ENCODE data around the gene CAD. TPM values are rescaled to one million over a fixed set of nuclear protein-coding genes. Genes with fewer than 3 reads are reported as not detected.

CAD gene
- total and polyA plus RNA-seq, 9 of the 15 experiments (the other 6 are each of a cell fraction or from before 2014, with no cell fraction given) = 7.5 to 126 (median 33.7) TPM

GRCh38 chr2:27211241-27211942, 5.8 kb upstream of the CAD start (continued):
- TF ChIP-seq, protein P1, sequence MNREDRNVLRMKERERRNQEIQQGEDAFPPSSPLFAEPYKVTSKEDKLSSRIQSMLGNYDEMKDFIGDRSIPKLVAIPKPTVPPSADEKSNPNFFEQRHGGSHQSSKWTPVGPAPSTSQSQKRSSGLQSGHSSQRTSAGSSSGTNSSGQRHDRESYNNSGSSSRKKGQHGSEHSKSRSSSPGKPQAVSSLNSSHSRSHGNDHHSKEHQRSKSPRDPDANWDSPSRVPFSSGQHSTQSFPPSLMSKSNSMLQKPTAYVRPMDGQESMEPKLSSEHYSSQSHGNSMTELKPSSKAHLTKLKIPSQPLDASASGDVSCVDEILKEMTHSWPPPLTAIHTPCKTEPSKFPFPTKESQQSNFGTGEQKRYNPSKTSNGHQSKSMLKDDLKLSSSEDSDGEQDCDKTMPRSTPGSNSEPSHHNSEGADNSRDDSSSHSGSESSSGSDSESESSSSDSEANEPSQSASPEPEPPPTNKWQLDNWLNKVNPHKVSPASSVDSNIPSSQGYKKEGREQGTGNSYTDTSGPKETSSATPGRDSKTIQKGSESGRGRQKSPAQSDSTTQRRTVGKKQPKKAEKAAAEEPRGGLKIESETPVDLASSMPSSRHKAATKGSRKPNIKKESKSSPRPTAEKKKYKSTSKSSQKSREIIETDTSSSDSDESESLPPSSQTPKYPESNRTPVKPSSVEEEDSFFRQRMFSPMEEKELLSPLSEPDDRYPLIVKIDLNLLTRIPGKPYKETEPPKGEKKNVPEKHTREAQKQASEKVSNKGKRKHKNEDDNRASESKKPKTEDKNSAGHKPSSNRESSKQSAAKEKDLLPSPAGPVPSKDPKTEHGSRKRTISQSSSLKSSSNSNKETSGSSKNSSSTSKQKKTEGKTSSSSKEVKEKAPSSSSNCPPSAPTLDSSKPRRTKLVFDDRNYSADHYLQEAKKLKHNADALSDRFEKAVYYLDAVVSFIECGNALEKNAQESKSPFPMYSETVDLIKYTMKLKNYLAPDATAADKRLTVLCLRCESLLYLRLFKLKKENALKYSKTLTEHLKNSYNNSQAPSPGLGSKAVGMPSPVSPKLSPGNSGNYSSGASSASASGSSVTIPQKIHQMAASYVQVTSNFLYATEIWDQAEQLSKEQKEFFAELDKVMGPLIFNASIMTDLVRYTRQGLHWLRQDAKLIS (CRISPR knock-in tag; IDR thresholded peaks at IDR 0.05) = peak; percentile 59; the same call in 1 of the 2 replicates
- TF ChIP-seq MNT (conservative IDR thresholded peaks at IDR 0.05) (0 out of 4 replicates have a peak, but pooled peaks of 1 of the 2 experiments have one; percentile 35), CAMTA2 (CRISPR knock-in tag; conservative IDR thresholded peaks at IDR 0.05) (no peak), SIN3A (IDR thresholded peaks at IDR 0.05; ENCODE audit: borderline replicate concordance in 2 of 2, control insufficient read depth in 1 of 2, low read depth in 2 of 2, low read length in 2 of 2) (peak; percentile 16 to 93; a peak in 2 of 4 replicates), FOXP1 (CRISPR knock-in tag; IDR thresholded peaks at IDR 0.05) (0 out of 2 replicates have a peak, but pooled peaks have one; percentile 15), HDAC1 (IDR thresholded peaks at IDR 0.05) (peak in 1 of 2 experiments; percentile 83; a peak in 1 of 4 replicates), MAX (CRISPR knock-in tag; IDR thresholded peaks at IDR 0.05) (0 out of 2 replicates have a peak, but pooled peaks have one; percentile 36), NR4A1 (CRISPR knock-in tag; IDR thresholded peaks at IDR 0.05) (0 out of 2 replicates have a peak, but pooled peaks have one; percentile 53), NR4A1 (tag; IDR thresholded peaks at IDR 0.05) (no peak), LEF1 (IDR thresholded peaks at IDR 0.05) (no peak), LCOR (CRISPR knock-in tag; IDR thresholded peaks at IDR 0.05) (0 out of 2 replicates have a peak, but pooled peaks have one; percentile 7), NFIC (IDR thresholded peaks at IDR 0.05) (peak; percentile 40), CHD1 (IDR thresholded peaks at IDR 0.05; ENCODE audit: low read length) (peak; percentile 55), NR1H2 (CRISPR knock-in tag; IDR thresholded peaks at IDR 0.05) (no peak)
- TF ChIP-seq, protein P2, sequence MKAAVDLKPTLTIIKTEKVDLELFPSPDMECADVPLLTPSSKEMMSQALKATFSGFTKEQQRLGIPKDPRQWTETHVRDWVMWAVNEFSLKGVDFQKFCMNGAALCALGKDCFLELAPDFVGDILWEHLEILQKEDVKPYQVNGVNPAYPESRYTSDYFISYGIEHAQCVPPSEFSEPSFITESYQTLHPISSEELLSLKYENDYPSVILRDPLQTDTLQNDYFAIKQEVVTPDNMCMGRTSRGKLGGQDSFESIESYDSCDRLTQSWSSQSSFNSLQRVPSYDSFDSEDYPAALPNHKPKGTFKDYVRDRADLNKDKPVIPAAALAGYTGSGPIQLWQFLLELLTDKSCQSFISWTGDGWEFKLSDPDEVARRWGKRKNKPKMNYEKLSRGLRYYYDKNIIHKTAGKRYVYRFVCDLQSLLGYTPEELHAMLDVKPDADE (conservative IDR thresholded peaks at IDR 0.05; ENCODE audit: control insufficient read depth, low read depth, low read length) = peak; percentile 27; the same call in 1 of the 2 replicates
- TF ChIP-seq, protein P3, sequence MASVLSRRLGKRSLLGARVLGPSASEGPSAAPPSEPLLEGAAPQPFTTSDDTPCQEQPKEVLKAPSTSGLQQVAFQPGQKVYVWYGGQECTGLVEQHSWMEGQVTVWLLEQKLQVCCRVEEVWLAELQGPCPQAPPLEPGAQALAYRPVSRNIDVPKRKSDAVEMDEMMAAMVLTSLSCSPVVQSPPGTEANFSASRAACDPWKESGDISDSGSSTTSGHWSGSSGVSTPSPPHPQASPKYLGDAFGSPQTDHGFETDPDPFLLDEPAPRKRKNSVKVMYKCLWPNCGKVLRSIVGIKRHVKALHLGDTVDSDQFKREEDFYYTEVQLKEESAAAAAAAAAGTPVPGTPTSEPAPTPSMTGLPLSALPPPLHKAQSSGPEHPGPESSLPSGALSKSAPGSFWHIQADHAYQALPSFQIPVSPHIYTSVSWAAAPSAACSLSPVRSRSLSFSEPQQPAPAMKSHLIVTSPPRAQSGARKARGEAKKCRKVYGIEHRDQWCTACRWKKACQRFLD (CRISPR knock-in tag; IDR thresholded peaks at IDR 0.05) = peak; percentile 41; the same call in 1 of the 2 replicates
